IMR-90 (cell line): Measurements from ENCODE around the gene SLC26A11. TPM values are rescaled to one million over a fixed set of nuclear protein-coding genes. Genes with fewer than 3 reads are reported as not detected.

Source experiments
- ATAC-seq: fragments of 200-7000 bp; cut with Tn5 transposase; 2 replicates; pipeline ENCODE4 v1.9.1; 2020; ENCODE audit warnings: low read depth, mild to moderate bottlenecking, moderate library complexity
- BruUV-seq: library from RNA; stranded (reverse); fragments of 400-500 nt; replicated peaks from 2 replicates; lab custom pipeline; 2021; lab: Mats Ljungman, UMichigan
- CTCF ChIA-PET: fragments of 300-600 bp; formaldehyde crosslinking; extraction: SDS; loops from one replicate; lab custom pipeline; 2021; ENCODE audit warnings: antibody characterized with exemption; lab: Yijun Ruan, JAX
- POLR2A ChIA-PET: fragments of 300-600 bp; sonication (Branson Sonifier 250); formaldehyde crosslinking; loops from one replicate; lab custom pipeline; 2022; ENCODE audit warnings: antibody characterized with exemption; ENCODE audit not compliant: unreplicated experiment; lab: Charles Lee
- DNase-seq: peaks from one replicate; pipeline ENCODE4 v3.0.0; 2013
- H2AFZ ChIP-seq: replicated peaks from 2 replicates; pipeline ENCODE3; 2013; ENCODE audit warnings: low read length, mild to moderate bottlenecking; ENCODE audit not compliant: poor library complexity
- H2AK5ac ChIP-seq: 2 replicates; pipeline ENCODE4 v1.6.1; 2013; ENCODE audit warnings: low read depth, low read length, inconsistent platforms
- H2AK9ac ChIP-seq: replicated peaks from 2 replicates; pipeline ENCODE3; 2013; ENCODE audit warnings: mild to moderate bottlenecking, low read depth, low read length, moderate library complexity; ENCODE audit not compliant: poor library complexity
- H2BK120ac ChIP-seq: 2 replicates; pipeline ENCODE4 v1.6.1; 2013; ENCODE audit warnings: low read depth, low read length, inconsistent platforms
- H2BK15ac ChIP-seq: 3 replicates; pipeline ENCODE4 v1.6.1; 2013; ENCODE audit warnings: low read depth, low read length, inconsistent platforms
- H2BK20ac ChIP-seq: 2 replicates; pipeline ENCODE4 v1.6.1; 2013; ENCODE audit warnings: low read depth, mild to moderate bottlenecking, inconsistent platforms, low read length, moderate library complexity
- H2BK5ac ChIP-seq: 2 replicates; pipeline ENCODE4 v1.6.1; 2013; ENCODE audit warnings: mild to moderate bottlenecking, low read depth, low read length, inconsistent platforms; ENCODE audit not compliant: poor library complexity, severe bottlenecking
- H3K14ac ChIP-seq: replicated peaks from 2 replicates; pipeline ENCODE4 v1.6.1; 2013; ENCODE audit warnings: low read depth, low read length, inconsistent platforms
- H3K18ac ChIP-seq: 2 replicates; pipeline ENCODE4 v1.6.1; 2013; ENCODE audit warnings: low read depth, low read length, control low read depth
- H3K23ac ChIP-seq: 2 replicates; pipeline ENCODE4 v1.6.1; 2013; ENCODE audit warnings: low read depth, low read length, inconsistent platforms
- H3K27ac ChIP-seq: 2 replicates; pipeline ENCODE4 v1.5.1; 2013; ENCODE audit warnings: mild to moderate bottlenecking, control low read depth, low read length; ENCODE audit not compliant: insufficient read depth
- H3K27me3 ChIP-seq: 2 replicates; pipeline ENCODE4 v1.6.1; 2013; ENCODE audit warnings: low read length; ENCODE audit not compliant: control insufficient read depth, insufficient read depth
- H3K36me3 ChIP-seq: 2 replicates; pipeline ENCODE4 v1.6.1; 2013; ENCODE audit warnings: low read length, mixed read lengths; ENCODE audit not compliant: control insufficient read depth, insufficient read depth
- H3K4ac ChIP-seq: 2 replicates; pipeline ENCODE4 v1.6.1; 2013; ENCODE audit warnings: low read depth, low read length, inconsistent platforms
- H3K4me1 ChIP-seq: 2 replicates; pipeline ENCODE4 v1.6.1; 2013; ENCODE audit warnings: low read length, mixed read lengths; ENCODE audit not compliant: control insufficient read depth, insufficient read depth
- H3K4me2 ChIP-seq: 2 replicates; pipeline ENCODE4 v1.6.1; 2013; ENCODE audit warnings: low read depth, mild to moderate bottlenecking, control low read depth, low read length, moderate library complexity
- H3K4me3 ChIP-seq: 2 replicates; pipeline ENCODE4 v1.5.1; 2013; ENCODE audit warnings: low read depth, mild to moderate bottlenecking, control low read depth, low read length, moderate library complexity; ENCODE audit not compliant: insufficient read depth
- H3K56ac ChIP-seq: 2 replicates; pipeline ENCODE4 v1.6.1; 2013; ENCODE audit warnings: low read length, inconsistent platforms; ENCODE audit not compliant: insufficient read depth; ENCODE audit errors: extremely low read depth
- H3K79me1 ChIP-seq, 2 experiments: 2 replicates each; pipeline ENCODE4 v1.6.1; 2013; ENCODE audit warnings: low read length in 2 of 2, inconsistent platforms in 1 of 2, low read depth in 1 of 2
- H3K9ac ChIP-seq: 2 replicates; pipeline ENCODE4 v1.6.1; 2013; ENCODE audit warnings: low read depth, low read length, control low read depth
- H3K9me1 ChIP-seq: 2 replicates; pipeline ENCODE4 v1.6.1; 2013; ENCODE audit warnings: low read length, inconsistent platforms; ENCODE audit not compliant: insufficient read depth
- H3K9me3 ChIP-seq: 2 replicates; pipeline ENCODE4 v1.6.1; 2013; ENCODE audit warnings: low read length; ENCODE audit not compliant: control insufficient read depth, insufficient read depth
- H4K20me1 ChIP-seq: 2 replicates; pipeline ENCODE4 v1.6.1; 2013; ENCODE audit warnings: low read length, inconsistent platforms; ENCODE audit not compliant: insufficient read depth
- H4K5ac ChIP-seq: 2 replicates; pipeline ENCODE4 v1.6.1; 2013; ENCODE audit warnings: mild to moderate bottlenecking, low read depth, low read length, control low read depth
- H4K8ac ChIP-seq, 2 experiments: 2 replicates each; pipeline ENCODE4 v1.6.1; 2013; ENCODE audit warnings: low read depth in 2 of 2, low read length in 2 of 2, control low read depth in 1 of 2, inconsistent platforms in 1 of 2
- H4K91ac ChIP-seq: 2 replicates; pipeline ENCODE4 v1.6.1; 2013; ENCODE audit warnings: low read depth, low read length, inconsistent platforms; ENCODE audit not compliant: insufficient read depth
- WGBS, 2 experiments: methylation state at CpG; one replicate each; pipeline versions ENCODE4 v1.1.5 to v1.1.7; 2013; ENCODE audit warnings: missing lambda C conversion rate in 2 of 2; ENCODE audit not compliant: insufficient read length in 1 of 2; ENCODE audit errors: extremely low coverage in 2 of 2; 5-methylcytosine and 5-hydroxymethylcytosine counted together
- dilution Hi-C: fragments of 300-500 bp; cut with HindIII; formaldehyde crosslinking; loops from one replicate; pipeline ENCODE4 v1.14.3; 2018; ENCODE audit warnings: low sequenced_read_pairs; ENCODE audit not compliant: unreplicated experiment
- in situ Hi-C: fragments of 300-500 bp; cut with MboI; formaldehyde crosslinking; loops from 3 replicates; pipeline ENCODE4 v1.14.3; 2019; ENCODE audit warnings: low sequenced_read_pairs, inconsistent platforms, mixed read lengths
- intact Hi-C: fragments of 100-400 bp; cut with micrococcal nuclease; formaldehyde crosslinking; loops from 2 replicates; pipeline ENCODE4 v1.10.0; 2022
- polyA plus RNA-seq, 3 experiments: library from polyadenylated mRNA; depleted of rRNA; stranded (reverse); fragments of >200 nt; gene quantifications; 2 replicates each; pipeline ENCODE4 v1.2.3, GENCODE V29; 2012; ENCODE audit warnings: low replicate concordance in 1 of 3
- total RNA-seq: library from RNA; depleted of rRNA; stranded (reverse); fragments of >200 nt; gene quantifications from 2 replicates; pipeline ENCODE4 v1.2.3, GENCODE V29; 2012
- TF ChIP-seq, protein P1 (sequence below): fragments of 150-350 bp; IDR thresholded peaks from 2 replicates; pipeline ENCODE4 v1.6.1; 2016; ENCODE audit warnings: low read depth, mild to moderate bottlenecking, low read length, moderate library complexity, borderline replicate concordance

SLC26A11 gene
- total and polyA plus RNA-seq, 2 of the 4 experiments (the other 2 are of a cell fraction): 3.2 to 15.6 TPM

GRCh38 chr17:80259457-80260068 lies 39.3 kb downstream of the SLC26A11 start:
- Histone ChIP-seq H3K4me3 (peak overlapping the region; percentile 56), H3K4ac (peak overlapping the region; percentile 82), H2AFZ (peak overlapping the region; percentile 94), H3K4me1 (peaks cover 24% of the 10 kb centered on the region), H4K20me1 (no peaks in the 10 kb centered on the region), H3K23ac (peak overlapping the region; percentile 94; the same call in 1 of the 2 replicates), H2AK9ac (peak overlapping the region; percentile 93), H3K4me2 (peak overlapping the region; percentile 96), H2BK120ac (peak overlapping the region; percentile 71), H3K9me3 (no peaks in the 10 kb centered on the region), H2BK20ac (no peak overlapping the region; the same call in 1 of the 2 replicates), H3K79me1 (peaks cover 12 to 36% of the 10 kb centered on the region in 2 experiments; a peak in 2 of 4 replicates), H3K9me1 (peaks cover 3% of the 10 kb centered on the region; the same call in 1 of the 2 replicates), H3K14ac (peak overlapping the region; percentile 81; the same call in 1 of the 2 replicates), H3K56ac (peak overlapping the region; percentile 43; the same call in 1 of the 2 replicates), H3K9ac (peak overlapping the region; percentile 44), H3K36me3 (peaks cover 2% of the 10 kb centered on the region; the same call in 1 of the 2 replicates), H2BK5ac (peak overlapping the region; percentile 48), H3K27me3 (no peaks in the 10 kb centered on the region), H2BK15ac (no peak overlapping the region), H3K18ac (peak overlapping the region; percentile 42; the same call in 1 of the 2 replicates), H4K8ac (peak overlapping the region; percentile 47 to 71; a peak in 2 of 4 replicates), H4K5ac (no peak overlapping the region), H3K27ac (peak overlapping the region; percentile 49), H4K91ac (peak overlapping the region; percentile 66), H2AK5ac (peak overlapping the region; percentile 59)
- intact Hi-C loops (loop anchor here (5.0 to 10.0 kb wide), 3 partner anchors 37 to 252 kb away; partner anchors contain the start of genes SGSH and SLC26A11), dilution Hi-C loops (no loop called here), in situ Hi-C loops (no loop called here)
- no TSS peak for BruUV-seq
- ATAC-seq (no peak), DNase-seq (peak; percentile 12)
- ChIA-PET CTCF (no interaction called here), POLR2A (no interaction called here)
- TF ChIP-seq, protein P1, sequence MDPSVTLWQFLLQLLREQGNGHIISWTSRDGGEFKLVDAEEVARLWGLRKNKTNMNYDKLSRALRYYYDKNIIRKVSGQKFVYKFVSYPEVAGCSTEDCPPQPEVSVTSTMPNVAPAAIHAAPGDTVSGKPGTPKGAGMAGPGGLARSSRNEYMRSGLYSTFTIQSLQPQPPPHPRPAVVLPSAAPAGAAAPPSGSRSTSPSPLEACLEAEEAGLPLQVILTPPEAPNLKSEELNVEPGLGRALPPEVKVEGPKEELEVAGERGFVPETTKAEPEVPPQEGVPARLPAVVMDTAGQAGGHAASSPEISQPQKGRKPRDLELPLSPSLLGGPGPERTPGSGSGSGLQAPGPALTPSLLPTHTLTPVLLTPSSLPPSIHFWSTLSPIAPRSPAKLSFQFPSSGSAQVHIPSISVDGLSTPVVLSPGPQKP: no peak
- 52% methylated on average over 6 of the region's 18 CpGs; no CpG with 5 or more reads in 1 of the 2 experiments for WGBS, 2 experiments
